HG03159 (cell line): ENCODE results near the gene HDC.

ENCODE experiments used
- ATAC-seq: cut with Tn5 transposase; IDR thresholded peaks from one replicate; pipeline ENCODE4 v1.9.1; 2021; ENCODE audit warnings: mild to moderate bottlenecking, moderate library complexity; ENCODE audit not compliant: unreplicated experiment

HDC gene

GRCh38 chr15:50265620-50266019 is at the start of gene HDC:
HDC (minus strand) TSS chr15:50265726; CDS start chr15:50265623, 103 bp downstream.
- ATAC-seq: no peak

DNA sequence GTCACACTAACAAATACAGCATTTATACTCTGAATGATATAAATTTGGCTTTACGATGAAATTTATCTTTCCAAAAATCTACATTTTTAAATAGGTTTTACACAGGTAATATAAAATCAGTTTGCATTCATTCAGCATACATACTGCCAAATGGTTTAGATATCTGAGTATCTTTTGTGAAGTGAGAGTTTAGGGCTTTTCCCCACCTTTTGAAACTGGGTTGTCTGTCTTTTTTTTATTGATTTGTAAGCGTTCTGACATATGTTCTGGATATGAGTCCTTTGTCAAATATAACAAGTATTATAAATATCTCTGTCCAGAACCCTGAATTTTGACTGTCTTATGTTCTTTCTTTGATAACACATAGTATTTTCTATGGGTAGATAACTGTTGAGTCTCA is 47.1 kb upstream of the HDC start:
- no peak for ATAC-seq

DNA sequence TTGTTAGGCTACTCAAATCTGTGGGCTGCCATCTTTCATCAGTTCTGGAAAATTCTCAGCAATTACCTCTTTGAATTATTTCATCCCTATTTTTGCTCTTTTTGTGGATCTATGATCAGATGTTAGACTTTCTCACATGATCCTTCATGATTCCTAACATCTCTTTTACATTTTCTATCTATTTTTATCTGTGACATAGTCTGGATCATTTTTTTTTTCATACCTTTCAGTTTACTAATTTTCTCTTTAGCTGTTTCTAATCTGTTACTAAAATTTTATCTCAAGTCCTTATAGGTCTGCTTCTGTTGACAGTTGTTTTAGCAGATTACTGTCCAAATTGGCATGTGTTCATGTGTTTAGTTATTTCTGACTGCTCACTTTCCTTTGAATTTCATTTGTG is 42.3 kb upstream of the HDC start:
- no peak for ATAC-seq

DNA sequence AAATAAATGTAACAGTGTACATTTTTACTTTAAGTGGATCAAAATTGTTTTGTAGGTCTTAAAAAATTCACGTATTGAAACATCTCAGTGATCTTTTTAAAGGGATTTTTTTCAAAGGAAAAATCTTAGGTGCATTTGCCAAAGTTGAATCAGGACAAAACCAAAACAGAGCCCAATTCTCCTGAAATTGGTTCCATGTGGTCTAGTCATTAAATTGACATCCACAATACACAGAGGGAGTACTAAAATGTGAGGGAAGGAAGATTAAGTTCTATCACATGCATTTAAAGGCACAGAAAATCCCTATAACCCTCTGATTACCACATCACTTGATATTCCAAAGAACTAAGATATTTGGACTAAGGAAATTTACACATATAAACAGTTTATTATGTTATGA is 39.3 kb upstream of the HDC start:
- no peak for ATAC-seq

DNA sequence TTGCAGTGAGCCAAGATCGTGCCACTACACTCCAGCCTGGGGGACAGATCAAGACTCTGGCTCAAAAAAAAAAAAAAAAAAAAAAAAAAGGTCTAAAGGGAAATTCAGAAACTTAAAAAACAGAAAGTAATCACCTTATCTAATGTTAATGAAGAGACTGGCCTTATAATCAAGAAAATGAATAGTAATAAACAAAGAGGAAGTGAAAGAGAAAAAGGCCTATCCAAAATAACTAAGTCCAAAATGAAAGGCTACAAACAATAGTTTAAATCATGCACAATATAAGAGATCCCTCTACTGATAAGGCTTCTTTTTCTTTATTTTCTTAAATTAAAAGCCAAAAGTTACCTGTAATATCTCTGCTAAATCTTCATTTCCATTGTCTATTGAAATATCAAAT is 37.1 kb upstream of the HDC start:
- ATAC-seq: peak; percentile 58

DNA sequence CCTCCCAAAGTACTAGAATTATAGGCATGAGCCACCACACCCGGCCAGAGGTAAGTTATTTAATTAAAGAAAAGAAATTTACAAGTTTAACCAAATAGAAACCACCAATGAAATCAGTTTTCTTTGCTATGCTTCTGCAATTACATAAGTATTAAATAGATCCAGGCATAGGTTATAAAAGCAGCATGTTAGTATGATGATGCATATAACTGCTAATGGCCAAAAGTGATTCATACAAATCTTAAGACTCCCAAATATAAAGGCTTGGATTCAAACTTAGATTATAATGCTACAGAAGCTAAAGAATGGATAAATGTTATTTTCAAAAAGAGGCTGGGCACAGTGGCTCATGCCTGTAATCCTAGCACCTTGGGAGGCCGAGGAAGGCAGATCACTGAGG is 32.8 kb upstream of the HDC start:
- no peak for ATAC-seq

- no peak for ATAC-seq
Measured at GRCh38 chr15:50295966-50296365, 30.4 kb upstream of the HDC start.

GRCh38 chr15:50289749-50290148 is 24.2 kb upstream of the HDC start:
- no peak for ATAC-seq

DNA sequence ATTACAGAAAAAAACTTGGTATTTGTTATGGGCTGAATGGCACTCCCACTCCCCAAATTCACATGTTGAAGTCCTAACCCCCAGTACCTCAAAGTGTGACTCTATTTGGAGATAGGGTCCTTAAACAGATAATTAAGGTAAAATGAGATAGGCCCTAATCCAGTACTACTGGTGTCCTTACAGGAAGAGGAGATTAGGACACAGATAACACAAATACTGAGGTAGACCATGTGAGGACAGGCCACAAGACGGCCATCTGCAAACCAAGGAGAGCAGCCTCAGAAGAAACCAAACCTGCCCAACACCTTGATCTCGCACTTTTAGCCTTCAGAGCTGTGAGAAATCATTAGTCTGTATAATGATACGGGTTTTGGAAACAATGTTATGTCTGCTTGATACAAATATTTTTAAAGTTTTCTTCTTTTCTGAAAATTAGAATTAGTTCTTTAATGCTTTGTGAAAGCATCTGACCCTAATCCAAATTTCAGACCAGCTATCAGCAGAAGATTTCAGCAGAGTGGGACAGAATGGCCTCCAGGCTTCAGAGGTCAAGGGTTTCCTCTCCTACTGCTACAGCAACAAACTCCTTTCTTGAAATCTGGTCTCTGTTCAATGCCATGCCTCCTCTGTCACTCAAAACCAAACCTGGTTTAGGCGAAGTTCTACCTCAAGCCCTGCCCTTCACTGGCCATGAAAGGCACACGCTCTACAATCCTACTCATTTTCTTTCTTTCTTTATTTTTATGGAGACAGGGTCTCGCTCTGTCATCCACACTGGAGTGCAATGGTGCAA is 22.0 kb upstream of the HDC start:
- no peak for ATAC-seq

GRCh38 chr15:50281427-50281826 is 15.9 kb upstream of the HDC start:
- no peak for ATAC-seq

GRCh38 chr15:50280271-50280670 is 14.7 kb upstream of the HDC start:
- ATAC-seq: no peak

- ATAC-seq: no peak
Measured at GRCh38 chr15:50278496-50278895, 13.0 kb upstream of the HDC start.

GRCh38 chr15:50277370-50277769 is 11.8 kb upstream of the HDC start:
- no peak for ATAC-seq

- no peak for ATAC-seq
Measured at GRCh38 chr15:50275908-50276307, 10.4 kb upstream of the HDC start.

GRCh38 chr15:50275091-50275490 is 9.6 kb upstream of the HDC start:
- ATAC-seq: no peak

DNA sequence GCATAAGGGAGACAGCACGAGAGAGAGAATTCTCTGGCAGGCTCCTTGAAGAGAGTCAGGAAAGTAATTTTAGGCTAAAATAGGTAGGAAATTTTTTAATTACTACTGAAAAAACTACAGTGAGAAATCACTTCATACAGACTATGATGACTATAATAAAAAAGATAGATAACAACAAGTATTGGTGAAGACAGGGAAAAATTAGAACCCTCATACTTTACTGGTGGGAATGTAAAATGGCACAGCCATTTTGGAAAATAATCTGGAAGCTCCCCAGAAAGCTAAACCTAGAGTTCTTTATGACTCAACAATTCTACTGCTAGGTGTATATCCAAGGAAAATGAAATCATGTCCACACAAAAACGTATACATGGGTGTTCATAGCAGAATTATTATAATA is 2.1 kb upstream of the HDC start:
- no peak for ATAC-seq

- ATAC-seq: no peak
Measured at GRCh38 chr15:50262533-50262932, 3.0 kb downstream of the HDC start.

- ATAC-seq: no peak
Measured at GRCh38 chr15:50261981-50262380, 3.5 kb downstream of the HDC start.

DNA sequence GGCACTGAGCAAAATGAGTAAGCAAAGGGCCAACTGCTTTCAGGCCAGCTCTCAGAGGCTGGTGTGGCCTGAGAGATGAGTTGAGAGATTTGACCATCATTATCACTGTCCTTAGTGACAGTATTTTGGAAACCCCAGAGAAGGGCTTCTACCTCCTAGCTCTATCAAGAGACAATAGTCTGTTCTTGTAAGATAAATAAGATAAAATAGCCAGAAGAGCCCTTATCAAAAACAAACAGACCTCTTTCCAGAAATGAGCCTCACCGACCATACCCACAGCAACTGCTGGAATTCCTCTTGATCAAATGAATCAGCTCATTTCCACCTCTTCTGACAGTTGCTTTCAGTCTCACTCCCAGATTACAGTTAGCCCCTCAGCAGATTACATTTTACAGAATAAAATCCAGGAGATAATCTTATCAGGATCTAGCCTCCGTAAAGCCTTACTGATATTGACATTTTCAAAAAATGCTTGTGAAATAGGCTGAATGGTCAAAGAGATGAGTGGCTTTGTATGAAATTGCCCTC is 4.5 kb downstream of the HDC start:
- ATAC-seq: no peak

DNA sequence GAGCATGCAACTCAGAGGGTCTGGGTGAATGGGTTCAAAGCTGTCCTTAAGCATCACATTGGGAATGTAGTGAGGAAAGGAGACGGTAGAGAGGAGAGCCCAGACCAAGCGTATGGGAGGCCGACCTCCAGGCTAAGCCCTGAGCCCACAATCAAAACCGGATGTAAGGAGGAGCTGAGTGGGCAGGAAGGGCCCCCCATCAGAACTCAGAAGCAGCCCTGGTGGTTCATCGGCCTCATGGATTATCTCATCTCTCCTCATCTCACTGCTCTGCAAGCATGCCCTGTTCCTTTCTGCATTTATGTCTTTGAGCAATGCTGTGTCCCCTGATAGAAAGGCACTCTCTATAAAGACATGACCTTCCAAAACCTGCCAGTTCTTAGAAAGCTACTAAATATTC is 6.2 kb downstream of the HDC start:
- no peak for ATAC-seq

DNA sequence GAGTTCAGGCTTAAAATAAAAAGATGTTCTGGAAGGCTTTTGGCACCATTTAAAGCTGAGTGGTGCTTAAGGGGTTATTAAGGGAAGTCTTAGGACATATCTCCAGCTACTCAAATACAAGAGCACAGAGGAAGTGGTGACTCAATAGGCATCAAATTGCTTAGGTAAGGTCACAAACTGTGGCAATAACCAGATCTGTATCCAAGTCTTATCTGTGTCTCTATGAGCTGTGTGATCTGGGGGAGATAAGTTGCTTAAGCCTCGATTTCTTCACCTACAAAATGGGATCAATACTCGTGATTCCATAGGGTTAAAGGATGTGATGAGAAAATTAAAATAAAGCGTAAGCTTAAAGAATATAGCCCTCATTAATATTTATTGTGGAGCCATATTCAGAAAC is 7.6 kb downstream of the HDC start:
- ATAC-seq: no peak

- ATAC-seq: no peak
Measured at GRCh38 chr15:50257332-50257731, 8.2 kb downstream of the HDC start.
